OCI-M1 (cell line): ENCODE measurements around the gene GABRA4.

Experiments
- DNase-seq: peaks from one replicate; lab custom pipeline; 2025; lab: John Stamatoyannopoulos, UW

The GABRA4 gene

GRCh38 chr4:46979283-46979682 lies 14.1 kb downstream of the GABRA4 start:
- DNase-seq, result no peak

DNA sequence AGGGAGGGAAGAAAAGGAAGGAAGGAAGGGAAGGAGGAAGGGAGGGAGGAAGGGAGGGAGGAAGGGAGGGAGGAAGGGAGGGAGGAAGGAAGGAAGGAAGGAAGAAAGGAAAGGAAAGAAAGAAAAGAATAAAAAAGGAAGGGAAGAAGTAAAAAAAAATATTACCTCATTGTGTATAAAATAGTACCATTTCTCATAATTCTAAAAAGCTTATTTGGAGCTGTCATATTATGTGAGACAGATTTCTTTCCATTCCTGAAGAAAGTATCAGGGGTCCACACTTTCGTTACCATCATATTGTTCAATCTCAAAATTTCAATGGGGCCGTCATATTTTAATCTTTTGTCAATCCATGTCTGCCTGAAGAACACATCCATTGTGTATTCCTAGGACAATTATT lies 16.1 kb downstream of the GABRA4 start:
- no peak for DNase-seq

DNA sequence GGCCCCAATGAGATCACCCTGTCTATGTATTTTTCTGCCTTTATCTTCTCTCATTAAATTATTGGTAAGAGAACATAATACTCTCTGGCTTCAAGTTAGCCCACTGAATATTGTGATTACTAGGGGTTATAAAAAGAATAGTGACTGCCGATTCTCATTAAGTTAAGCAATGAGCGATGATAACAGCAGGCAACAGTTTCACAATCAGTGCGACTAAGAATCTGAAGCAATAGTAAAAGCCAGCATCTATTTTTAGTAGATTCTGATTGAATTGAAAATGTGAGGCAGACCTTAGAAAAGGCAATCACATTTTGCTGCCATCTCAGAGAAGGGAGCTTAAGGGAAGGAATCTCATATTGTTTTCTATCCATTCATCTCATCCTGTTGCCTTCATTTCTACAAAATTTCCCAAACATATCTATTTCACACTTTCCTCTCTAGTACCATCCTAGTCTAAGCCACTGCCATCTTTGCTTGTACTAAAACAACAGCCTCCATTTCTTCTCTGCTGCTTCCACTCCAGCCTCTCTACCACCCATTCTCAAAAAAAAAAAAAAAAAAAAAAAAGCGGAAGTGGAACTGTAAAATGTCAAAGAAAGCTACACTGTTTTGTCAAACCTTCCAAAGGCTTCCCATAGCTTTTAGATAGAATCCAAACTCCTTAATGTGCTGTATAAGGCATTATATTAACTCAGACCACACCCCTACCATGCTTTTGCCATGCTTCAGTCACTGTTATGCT lies 17.4 kb downstream of the GABRA4 start:
- DNase-seq, result peak; percentile 69

DNA sequence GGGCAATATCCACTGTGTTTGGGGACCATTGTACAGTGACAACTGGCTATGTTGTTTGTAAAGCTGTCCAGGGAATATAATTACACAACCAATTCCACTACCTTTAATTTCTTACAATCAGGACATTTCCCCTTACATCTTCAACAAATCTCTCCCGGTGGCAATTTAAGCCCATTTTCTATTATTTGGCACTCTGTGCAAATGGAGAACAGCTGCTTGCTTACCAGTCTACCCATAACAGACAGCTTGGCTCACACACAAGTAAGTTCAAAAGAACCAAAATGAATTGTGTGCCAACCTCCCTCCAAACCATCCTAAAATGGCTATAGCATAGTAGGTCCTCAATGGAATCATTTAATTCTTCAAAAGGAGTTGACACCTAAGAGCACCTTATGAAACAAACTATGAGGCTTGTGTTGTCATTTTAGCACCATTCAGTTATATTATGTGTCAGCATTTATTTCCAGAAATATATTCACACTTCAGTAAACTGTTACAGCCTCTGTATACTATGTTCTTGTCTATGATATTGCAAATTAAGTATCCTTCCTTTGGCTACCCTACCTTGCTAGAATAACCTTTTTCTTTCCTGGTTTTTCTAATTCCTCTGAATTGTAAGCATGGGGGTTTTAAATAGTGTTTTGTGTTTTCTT lies 18.4 kb downstream of the GABRA4 start:
- DNase-seq, result no peak

DNA sequence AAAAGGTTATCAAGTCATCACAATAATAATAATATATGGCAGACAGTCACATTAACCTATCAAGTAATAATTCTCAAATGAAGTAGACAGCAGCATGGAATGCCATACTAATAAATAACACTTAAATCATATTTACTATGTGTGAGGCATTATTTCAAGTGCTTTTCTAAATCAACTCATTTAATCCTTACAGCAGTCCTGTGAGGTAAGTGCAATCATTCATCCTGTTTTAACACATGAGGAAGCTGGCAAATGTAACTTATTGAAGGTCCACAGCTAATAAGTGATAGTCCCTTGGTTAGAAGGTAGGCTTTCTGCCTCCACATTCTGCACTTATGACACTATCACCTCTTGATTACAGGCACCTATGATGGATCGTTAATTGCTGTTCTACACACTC lies 24.5 kb downstream of the GABRA4 start:
- no peak for DNase-seq

GRCh38 chr4:46967631-46968030 lies 25.8 kb downstream of the GABRA4 start:
- DNase-seq, result no peak

GRCh38 chr4:46958742-46959488 lies 34.5 kb downstream of the GABRA4 start:
- DNase-seq, result no peak

- no peak for DNase-seq
Measured at GRCh38 chr4:46956451-46956850, 36.9 kb downstream of the GABRA4 start.

DNA sequence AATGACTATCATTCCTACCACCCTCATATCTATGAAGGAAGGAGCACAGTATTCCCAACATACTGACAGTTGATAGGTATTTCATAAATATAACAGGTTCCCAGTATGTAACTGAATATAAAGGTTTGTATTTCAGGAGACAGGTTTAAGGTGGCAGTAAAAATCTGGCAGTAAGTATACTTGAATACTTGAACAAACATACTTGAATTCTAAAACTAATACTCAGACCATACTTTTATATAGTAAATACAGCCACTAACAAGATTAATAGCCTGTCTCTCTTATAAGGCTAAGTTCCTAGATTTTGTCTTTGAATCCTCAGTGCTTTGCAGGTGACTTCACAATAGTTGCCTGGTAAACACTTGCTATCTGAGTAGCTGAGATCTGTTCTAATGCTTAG lies 37.8 kb downstream of the GABRA4 start:
- no peak for DNase-seq

GRCh38 chr4:46954643-46955042 lies 38.7 kb downstream of the GABRA4 start:
- no peak for DNase-seq

DNA sequence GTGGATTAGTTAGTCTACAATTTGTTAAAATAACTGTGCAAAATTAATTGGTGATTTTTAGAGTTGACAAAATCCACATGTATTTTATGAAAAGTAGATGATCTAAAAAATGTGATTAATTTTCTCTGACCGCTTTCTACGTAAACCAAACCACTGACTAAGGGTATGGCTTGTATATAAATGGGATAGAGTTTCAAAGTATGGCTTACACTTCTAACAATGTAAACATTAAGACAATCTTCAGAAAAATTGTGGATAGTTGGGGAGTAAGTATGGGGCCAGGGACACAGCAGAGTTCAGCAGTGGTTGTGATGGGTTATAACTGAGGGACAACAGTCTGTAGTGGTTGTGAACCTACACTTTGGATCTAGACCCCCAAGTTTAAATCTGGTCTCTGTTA lies 39.8 kb downstream of the GABRA4 start:
- no peak for DNase-seq

DNA sequence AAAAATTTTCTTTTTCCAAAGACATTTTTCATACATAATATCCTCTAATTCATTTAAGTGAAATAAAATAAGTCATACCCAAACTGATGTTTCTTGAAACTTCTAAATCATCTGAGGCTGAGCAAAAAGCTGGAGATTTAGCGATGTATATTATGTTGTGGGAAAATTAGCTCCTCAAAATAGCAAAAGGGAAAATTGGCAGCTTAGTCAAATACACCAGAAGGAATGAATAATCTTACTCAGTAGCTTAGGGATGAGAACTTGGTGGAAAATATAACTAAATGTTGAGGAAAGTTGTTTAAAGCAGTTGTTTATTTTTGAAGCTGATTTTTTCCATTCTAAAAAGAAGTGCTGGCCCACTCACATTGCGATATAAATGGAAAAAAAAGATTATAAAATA lies 40.9 kb downstream of the GABRA4 start:
- DNase-seq, result no peak

GRCh38 chr4:46950826-46951225 lies 42.6 kb downstream of the GABRA4 start:
- no peak for DNase-seq

DNA sequence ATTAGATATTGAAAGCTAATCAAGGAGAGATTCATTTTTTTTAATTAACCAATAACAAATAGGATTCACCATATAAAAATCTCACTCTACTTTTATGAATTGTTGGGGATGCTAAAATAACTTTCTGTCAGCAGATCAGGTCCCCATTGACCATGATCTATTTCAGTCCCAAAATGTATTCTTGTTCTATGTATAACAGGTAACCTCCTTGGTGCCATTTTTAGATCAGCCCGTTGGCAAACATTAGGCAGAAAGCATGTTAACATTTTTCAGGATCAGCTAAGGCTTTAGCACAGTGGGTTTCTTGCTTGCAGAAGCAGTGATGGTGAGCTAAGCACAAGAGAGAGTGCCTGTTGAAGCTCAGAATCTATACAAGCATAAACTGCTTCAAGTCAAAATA lies 43.6 kb downstream of the GABRA4 start:
- no peak for DNase-seq

DNA sequence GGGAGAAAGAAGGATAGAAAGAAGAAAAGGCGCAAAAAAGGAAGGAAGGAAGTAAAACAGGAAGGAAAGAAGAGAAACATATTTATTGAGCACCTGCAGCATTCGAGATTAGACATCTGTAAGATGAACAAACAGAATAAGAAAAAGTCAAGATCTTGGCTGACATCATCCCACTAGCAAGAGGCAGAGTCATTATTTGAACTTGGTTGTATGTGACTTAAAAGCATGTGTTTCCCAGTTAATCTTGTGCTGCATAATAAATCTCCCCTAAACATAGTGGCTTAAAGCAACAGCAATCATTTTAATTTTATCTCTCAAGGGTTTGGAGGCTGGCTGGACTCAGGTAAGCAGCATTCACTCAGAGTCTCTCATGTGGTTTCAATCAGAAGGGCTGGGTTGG lies 45.8 kb downstream of the GABRA4 start:
- DNase-seq, result no peak

GRCh38 chr4:46946919-46947536 lies 46.4 kb downstream of the GABRA4 start:
- DNase-seq, result no peak

GRCh38 chr4:46945062-46945461 lies 48.3 kb downstream of the GABRA4 start:
- DNase-seq, result no peak

- DNase-seq, result no peak
Measured at GRCh38 chr4:46944345-46944744, 49.0 kb downstream of the GABRA4 start.

- DNase-seq, result peak; percentile 21
Measured at GRCh38 chr4:46937493-46937892, 55.9 kb downstream of the GABRA4 start.

DNA sequence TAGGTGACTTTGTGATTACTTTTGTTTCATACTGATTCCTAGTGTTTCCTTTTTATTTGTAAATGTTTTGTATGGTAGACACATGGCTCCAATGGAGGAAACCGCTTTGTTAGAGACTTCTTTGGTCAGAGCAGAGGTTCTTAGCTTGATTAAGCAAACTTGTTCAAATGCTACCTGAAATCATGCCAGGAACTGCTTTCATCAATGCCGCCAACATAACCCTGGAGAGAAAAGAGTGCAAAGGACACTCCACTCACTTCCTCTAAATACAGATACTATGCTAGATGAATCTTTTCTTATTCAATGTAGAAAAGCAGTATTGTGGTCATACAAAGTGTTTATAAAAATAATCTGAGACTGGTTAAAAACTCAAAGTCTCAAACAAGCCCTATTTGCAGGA lies 58.7 kb downstream of the GABRA4 start:
- DNase-seq, result no peak

DNA sequence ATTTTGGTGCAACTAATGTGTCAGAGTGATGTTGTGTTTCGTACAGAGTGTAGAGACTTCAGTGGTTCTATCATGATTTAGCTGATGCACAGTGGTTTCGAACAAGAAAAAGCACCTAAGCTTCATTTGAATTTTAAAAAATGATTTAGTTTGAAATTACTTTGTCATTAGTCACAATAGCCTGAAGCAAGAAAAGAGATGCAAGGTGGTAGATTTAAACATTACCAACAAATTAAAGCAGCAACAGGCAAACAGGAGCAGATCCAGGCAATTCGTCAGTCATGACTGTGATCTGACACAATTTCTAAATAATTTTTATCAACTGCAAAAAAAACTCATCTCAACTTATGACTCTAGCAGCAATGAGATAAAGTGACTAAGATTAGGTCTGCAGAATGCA lies 59.7 kb downstream of the GABRA4 start:
- no peak for DNase-seq

DNA sequence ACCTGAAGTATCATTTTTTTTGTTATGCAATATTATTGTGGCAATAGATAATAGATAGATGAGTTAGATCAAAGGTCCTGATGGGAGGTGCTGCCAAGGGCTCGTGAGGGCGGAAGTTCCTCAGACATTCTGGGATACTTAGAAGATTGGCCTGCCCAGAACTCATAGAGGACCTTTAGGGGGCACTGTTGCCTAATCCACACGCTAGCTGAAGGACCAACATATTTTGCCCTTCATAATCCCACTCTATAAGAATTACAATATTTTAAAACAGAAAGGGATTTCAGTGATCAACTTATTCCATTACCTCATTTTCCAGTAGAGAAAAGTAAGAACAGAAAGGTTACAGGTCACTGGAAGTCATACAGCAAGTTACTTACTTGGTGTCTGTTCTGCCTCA lies 61.4 kb downstream of the GABRA4 start:
- peak; percentile 74 for DNase-seq

- DNase-seq, result no peak
Measured at GRCh38 chr4:46930891-46931290, 62.5 kb downstream of the GABRA4 start.
